Transverse colon (tissue), 4 donors: ENCODE data around the gene SLC35A4. TPM values are rescaled to one million over a fixed set of nuclear protein-coding genes. Genes with fewer than 3 reads are reported as not detected.

Experiments used
- small RNA-seq, 4 donors: library from RNA; depleted of rRNA; stranded (forward); fragments of <200 nt; gene quantifications; one replicate each; pipeline ENCODE3, GENCODE V24; 2016
- total RNA-seq, 4 donors: library from RNA; depleted of rRNA; stranded (reverse); fragments of >200 nt; gene quantifications; one replicate each; pipeline ENCODE4 v1.1.0, GENCODE V29; 2016

Gene SLC35A4
- total RNA-seq, 4 donors from 2014 or later, result 39.4 to 75.5 (median 52.6) TPM

Small RNA genes lying within 50 kb of the gene (small RNA-seq; reads per million reads assigned to genes)
- gene RF00279 (0 to 0.18 (median 0.07) reads per million in 4 donors), gene RF00443 (0 reads per million in 4 donors)

Other genes with a start within 250 kb of the SLC35A4 start
- gene HBEGF, start 218.2 kb upstream of the SLC35A4 start, total RNA-seq, result 10 to 100 TPM; 10.5 to 40.0 (median 35.6) TPM
- gene SLC4A9, start 204.6 kb upstream of the SLC35A4 start, total RNA-seq, result 1 to 10 TPM in 1 of 4 donors, under 1 TPM in 2, not detected in 1; 0.48 to 3.0 (median 0.82) TPM
- gene ANKHD1, start 163.0 kb upstream of the SLC35A4 start, total RNA-seq, result 100 to 1,000 TPM; 113 to 212 (median 164) TPM
- 10 to 100 TPM in 3 of 4 donors, not detected in 1; 18.0 to 56.0 (median 27.5) TPM for gene EIF4EBP3, start 17.2 kb upstream of the SLC35A4 start, total RNA-seq
- 10 to 100 TPM; 19.9 to 36.3 (median 26.5) TPM for gene SRA1, start 7.4 kb upstream of the SLC35A4 start, total RNA-seq
- gene APBB3, start 230 bp upstream of the SLC35A4 start, total RNA-seq, result 10 to 100 TPM; 20.1 to 42.5 (median 37.4) TPM
- 10 to 100 TPM in 3 of 4 donors, 1 to 10 TPM in 1; 3.6 to 92.4 (median 45.6) TPM for gene CD14, start 68.3 kb downstream of the SLC35A4 start, total RNA-seq
- gene TMCO6, start 74.6 kb downstream of the SLC35A4 start, total RNA-seq, result 10 to 100 TPM in 3 of 4 donors, under 1 TPM in 1; 0.75 to 99.2 (median 40.2) TPM
- 100 to 1,000 TPM in 2 of 4 donors, 10 to 100 TPM in 2; 70.8 to 586 (median 90.7) TPM for gene NDUFA2, start 82.8 kb downstream of the SLC35A4 start, total RNA-seq
- gene IK, start 83.0 kb downstream of the SLC35A4 start, total RNA-seq, result 100 to 1,000 TPM in 2 of 4 donors, 10 to 100 TPM in 2; 70.8 to 147 (median 100) TPM
- 10 to 100 TPM; 33.3 to 76.6 (median 36.1) TPM for gene WDR55, start 100.1 kb downstream of the SLC35A4 start, total RNA-seq
- gene DND1, start 108.7 kb downstream of the SLC35A4 start, total RNA-seq, result 1 to 10 TPM in 3 of 4 donors, under 1 TPM in 1; 0.40 to 4.9 (median 2.3) TPM
- 10 to 100 TPM; 39.6 to 51.6 (median 43.9) TPM for gene HARS1, start 126.5 kb downstream of the SLC35A4 start, total RNA-seq
- gene HARS2, start 126.6 kb downstream of the SLC35A4 start, total RNA-seq, result 10 to 100 TPM; 30.3 to 60.6 (median 41.4) TPM
- gene ZMAT2, start 135.6 kb downstream of the SLC35A4 start, total RNA-seq, result 10 to 100 TPM in 3 of 4 donors, 1 to 10 TPM in 1; 6.7 to 41.3 (median 23.1) TPM
- gene PCDHA1, start 221.3 kb downstream of the SLC35A4 start, total RNA-seq, result under 1 TPM in 1 of 4 donors, not detected in 3; 0.14 TPM
- under 1 TPM in 2 of 4 donors, not detected in 2; 0.14 to 0.32 TPM for gene PCDHA2, start 230.0 kb downstream of the SLC35A4 start, total RNA-seq
- gene PCDHA3, start 236.2 kb downstream of the SLC35A4 start, total RNA-seq, result 1 to 10 TPM in 1 of 4 donors, under 1 TPM in 2, not detected in 1; 0.32 to 8.8 (median 0.41) TPM
- 1 to 10 TPM in 3 of 4 donors, under 1 TPM in 1; 0.79 to 7.9 (median 2.4) TPM for gene PCDHA4, start 242.2 kb downstream of the SLC35A4 start, total RNA-seq